Mesenchymal stem cell (in vitro differentiated cells and primary cell): ENCODE measurements around the gene APC2.

ENCODE experiments used
- DNase-seq: peaks from one replicate; pipeline ENCODE4 v3.0.0-alpha.2; 2013
- H2AFZ ChIP-seq: one replicate; pipeline ENCODE4 v1.6.1; 2013; ENCODE audit warnings: low read depth, mild to moderate bottlenecking, control low read depth, inconsistent platforms, low read length, moderate library complexity
- H2AK5ac ChIP-seq: 2 replicates; pipeline ENCODE4 v1.6.1; 2013; ENCODE audit warnings: low read length, moderate library complexity, mild to moderate bottlenecking, inconsistent platforms; ENCODE audit not compliant: severe bottlenecking
- H2BK120ac ChIP-seq: one replicate; pipeline ENCODE4 v1.6.1; 2013; ENCODE audit warnings: low read depth, mild to moderate bottlenecking, inconsistent platforms, low read length, moderate library complexity
- H2BK12ac ChIP-seq, 2 experiments: one replicate each; pipeline ENCODE4 v1.6.1; 2013; ENCODE audit warnings: inconsistent platforms in 2 of 2, low read length in 2 of 2, mild to moderate bottlenecking in 2 of 2, moderate library complexity in 2 of 2, control low read depth in 1 of 2
- H2BK15ac ChIP-seq: one replicate; pipeline ENCODE4 v1.6.1; 2013; ENCODE audit warnings: mild to moderate bottlenecking, low read depth, inconsistent platforms; ENCODE audit not compliant: poor library complexity, severe bottlenecking
- H2BK5ac ChIP-seq: 2 replicates; pipeline ENCODE4 v1.6.1; 2013; ENCODE audit warnings: low read depth, mild to moderate bottlenecking, low read length, control low read depth, inconsistent platforms; ENCODE audit not compliant: poor library complexity, severe bottlenecking
- H3K14ac ChIP-seq, 2 experiments: one replicate each; pipeline ENCODE4 v1.6.1; 2013; ENCODE audit warnings: inconsistent platforms in 2 of 2, low read length in 2 of 2, control low read depth in 1 of 2, mild to moderate bottlenecking in 1 of 2, moderate library complexity in 1 of 2
- H3K18ac ChIP-seq, 2 experiments: one replicate each; pipeline ENCODE4 v1.6.1; 2013; ENCODE audit warnings: inconsistent platforms in 2 of 2, low read length in 2 of 2, control low read depth in 1 of 2, low read depth in 1 of 2, mild to moderate bottlenecking in 1 of 2
- H3K23ac ChIP-seq, 2 experiments: one replicate each; pipeline ENCODE4 v1.6.1; 2013; ENCODE audit warnings: inconsistent platforms in 2 of 2, low read length in 2 of 2, mild to moderate bottlenecking in 2 of 2, moderate library complexity in 2 of 2, control low read depth in 1 of 2
- H3K27ac ChIP-seq: 2 replicates; pipeline ENCODE4 v1.5.1; 2013; ENCODE audit warnings: mild to moderate bottlenecking, moderate library complexity, low read length, control low read depth, inconsistent platforms; ENCODE audit not compliant: poor library complexity, severe bottlenecking
- H3K27me3 ChIP-seq, 2 experiments: 2 replicates each; pipeline versions ENCODE4 v1.6.1 to v1.7.0; 2013; ENCODE audit warnings: low read length in 2 of 2, mild to moderate bottlenecking in 2 of 2, moderate library complexity in 2 of 2, control low read depth in 1 of 2, inconsistent platforms in 1 of 2; ENCODE audit not compliant: control insufficient read depth in 1 of 2, insufficient read depth in 1 of 2
- H3K36me3 ChIP-seq, 2 experiments: 2 replicates each; pipeline versions ENCODE4 v1.6.1 to v1.7.0; 2013; ENCODE audit warnings: low read length in 2 of 2, control low read depth in 1 of 2, inconsistent platforms in 1 of 2, low read depth in 1 of 2, mild to moderate bottlenecking in 1 of 2; ENCODE audit not compliant: insufficient read depth in 2 of 2, control insufficient read depth in 1 of 2
- H3K4ac ChIP-seq, 2 experiments: one replicate each; pipeline ENCODE4 v1.6.1; 2013; ENCODE audit warnings: inconsistent platforms in 2 of 2, low read length in 2 of 2, mild to moderate bottlenecking in 2 of 2, moderate library complexity in 2 of 2, control low read depth in 1 of 2, low read depth in 1 of 2
- H3K4me1 ChIP-seq: 2 replicates; pipeline ENCODE4 v1.6.1; 2013; ENCODE audit warnings: low read depth, low read length, control low read depth; ENCODE audit not compliant: control insufficient read depth, insufficient read depth
- H3K4me2 ChIP-seq: 2 replicates; pipeline ENCODE4 v1.6.1; 2013; ENCODE audit warnings: low read length, mild to moderate bottlenecking, inconsistent platforms; ENCODE audit not compliant: poor library complexity, severe bottlenecking
- H3K4me3 ChIP-seq, 2 experiments: 2 replicates each; pipeline versions ENCODE4 v1.5.1 to v1.7.0; 2013; ENCODE audit warnings: low read length in 2 of 2, mild to moderate bottlenecking in 2 of 2, control low read depth in 1 of 2, low read depth in 1 of 2; ENCODE audit not compliant: insufficient read depth in 1 of 2
- H3K79me1 ChIP-seq: replicated peaks from 2 replicates; pipeline ENCODE4 v1.6.1; 2013; ENCODE audit warnings: mild to moderate bottlenecking, control low read depth, low read length, inconsistent platforms; ENCODE audit not compliant: poor library complexity, severe bottlenecking
- H3K9ac ChIP-seq: 2 replicates; pipeline ENCODE4 v1.7.0; 2013; ENCODE audit warnings: mild to moderate bottlenecking, low read length, moderate library complexity
- H3K9me3 ChIP-seq: 2 replicates; pipeline ENCODE4 v1.7.0; 2013; ENCODE audit warnings: mild to moderate bottlenecking, low read length; ENCODE audit not compliant: control insufficient read depth
- H4K8ac ChIP-seq: one replicate; pipeline ENCODE4 v1.6.1; 2013; ENCODE audit warnings: inconsistent platforms, mild to moderate bottlenecking, low read length, moderate library complexity
- H4K91ac ChIP-seq: one replicate; pipeline ENCODE4 v1.6.1; 2013; ENCODE audit warnings: mild to moderate bottlenecking, low read length, inconsistent platforms
- WGBS: methylation state at CpG from one replicate; pipeline ENCODE4 v1.1.7; 2013; ENCODE audit warnings: mixed read lengths; 5-methylcytosine and 5-hydroxymethylcytosine counted together

The APC2 gene

GRCh38 chr19:1412995-1413800 lies 36.7 kb upstream of the APC2 start:
- H3K9me3 ChIP-seq = no peaks in the 10 kb centered on the region
- H3K4ac ChIP-seq = peak overlapping the region in 1 of 2 experiments; percentile 19
- 96% methylated on average over 35 of the region's 36 CpGs for WGBS
- no peak overlapping the region for H2BK12ac ChIP-seq
- H3K4me1 ChIP-seq = peaks cover 78% of the 10 kb centered on the region
- H2BK120ac ChIP-seq = no peak overlapping the region
- H4K8ac ChIP-seq = no peak overlapping the region
- no peak overlapping the region for H3K4me2 ChIP-seq
- no peak overlapping the region for H3K27ac ChIP-seq
- peak overlapping the region; percentile 52 for H4K91ac ChIP-seq
- H2BK15ac ChIP-seq = peak overlapping the region; percentile 64
- H2BK5ac ChIP-seq = no peak overlapping the region
- H3K14ac ChIP-seq = no peak overlapping the region
- H3K9ac ChIP-seq = no peak overlapping the region
- H2AFZ ChIP-seq = no peak overlapping the region
- H3K36me3 ChIP-seq = peaks cover 14 to 44% of the 10 kb centered on the region in 2 experiments
- no peaks in the 10 kb centered on the region for H3K27me3 ChIP-seq
- no peak overlapping the region for H3K18ac ChIP-seq
- H2AK5ac ChIP-seq = no peak overlapping the region
- no peak for DNase-seq
- no peak overlapping the region for H3K4me3 ChIP-seq
- no peaks in the 10 kb centered on the region for H3K79me1 ChIP-seq
- no peak overlapping the region for H3K23ac ChIP-seq

- H2BK120ac ChIP-seq = peak overlapping the region; percentile 83
- H2BK12ac ChIP-seq = peak overlapping the region; percentile 59 to 95
- peak overlapping the region; percentile 85 for H3K9ac ChIP-seq
- H2BK15ac ChIP-seq = no peak overlapping the region
- peak overlapping the region; percentile 65 for H3K4me2 ChIP-seq
- H3K18ac ChIP-seq = peak overlapping the region; percentile 83 to 91
- peak overlapping the region in 1 of 2 experiments; percentile 60 for H3K23ac ChIP-seq
- H2BK5ac ChIP-seq = peak overlapping the region; percentile 36
- H4K91ac ChIP-seq = peak overlapping the region; percentile 96
- peak overlapping the region; percentile 77 for H2AK5ac ChIP-seq
- peak overlapping the region; percentile 71 to 91 for H3K4ac ChIP-seq
- H3K9me3 ChIP-seq = no peaks in the 10 kb centered on the region
- H4K8ac ChIP-seq = peak overlapping the region; percentile 90
- no peak overlapping the region for H2AFZ ChIP-seq
- peaks cover 40 to 62% of the 10 kb centered on the region in 2 experiments for H3K36me3 ChIP-seq
- peak; percentile 20 for DNase-seq
- peak overlapping the region; percentile 89 for H3K27ac ChIP-seq
- WGBS = 90% methylated on average over 28 of the region's 28 CpGs
- H3K4me3 ChIP-seq = peak overlapping the region in 1 of 2 experiments; percentile 48
- peak overlapping the region; percentile 16 to 81 for H3K14ac ChIP-seq
- no peaks in the 10 kb centered on the region for H3K27me3 ChIP-seq
- H3K79me1 ChIP-seq = peaks cover 5% of the 10 kb centered on the region
- peaks cover 56% of the 10 kb centered on the region for H3K4me1 ChIP-seq
Measured at GRCh38 chr19:1416014-1416841, 33.7 kb upstream of the APC2 start.

DNA sequence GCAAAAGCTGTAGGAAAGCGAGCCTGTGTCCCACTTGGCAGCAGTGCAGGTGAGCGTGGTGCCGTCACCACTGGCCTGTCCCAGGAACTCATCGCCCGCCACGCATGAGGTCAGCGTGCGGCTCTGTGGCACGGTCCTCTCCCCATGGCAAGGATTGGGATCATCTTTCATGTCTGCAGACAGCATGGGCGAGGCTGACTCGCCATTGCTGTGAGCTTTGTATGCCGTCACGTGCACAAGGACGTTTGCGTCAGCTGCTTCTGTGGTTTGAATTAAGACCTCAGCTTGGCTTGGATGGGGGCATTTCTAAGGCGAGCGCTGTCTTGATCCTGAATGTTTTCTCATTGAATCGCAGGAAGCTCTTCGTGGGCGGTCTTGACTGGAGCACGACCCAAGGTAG lies 32.8 kb upstream of the APC2 start:
- peaks cover 52% of the 10 kb centered on the region for H3K4me1 ChIP-seq
- peak overlapping the region in 1 of 2 experiments; percentile 19 for H3K4me3 ChIP-seq
- 94% methylated on average over 21 of the region's 21 CpGs for WGBS
- peak overlapping the region in 1 of 2 experiments; percentile 7 for H2BK12ac ChIP-seq
- peaks cover 50 to 72% of the 10 kb centered on the region in 2 experiments for H3K36me3 ChIP-seq
- no peak overlapping the region for H2BK5ac ChIP-seq
- no peaks in the 10 kb centered on the region for H3K9me3 ChIP-seq
- no peak overlapping the region for H3K23ac ChIP-seq
- H4K91ac ChIP-seq = peak overlapping the region; percentile 73
- H3K79me1 ChIP-seq = peaks cover 8% of the 10 kb centered on the region
- peak overlapping the region in 1 of 2 experiments; percentile 15 for H3K18ac ChIP-seq
- no peaks in the 10 kb centered on the region for H3K27me3 ChIP-seq
- no peak overlapping the region for H2BK15ac ChIP-seq
- peak overlapping the region; percentile 78 for H2BK120ac ChIP-seq
- H3K4ac ChIP-seq = no peak overlapping the region
- no peak overlapping the region for H3K14ac ChIP-seq
- no peak overlapping the region for H3K27ac ChIP-seq
- H2AK5ac ChIP-seq = no peak overlapping the region
- DNase-seq = no peak
- no peak overlapping the region for H3K4me2 ChIP-seq
- H2AFZ ChIP-seq = no peak overlapping the region
- H4K8ac ChIP-seq = peak overlapping the region; percentile 35
- H3K9ac ChIP-seq = peak overlapping the region; percentile 85
